Mammary epithelial cell (primary cell): ENCODE measurements around the gene LRRN2.

Experiments used
- CTCF ChIP-seq, 2 donors: IDR thresholded peaks in 1 of 2; conservative IDR thresholded peaks in 1 of 2; 2 replicates each; pipeline ENCODE4 v1.5.1; 2011 to 2012; ENCODE audit warnings: inconsistent platforms in 2 of 2, low read length in 2 of 2, mild to moderate bottlenecking in 2 of 2, control low read depth in 1 of 2, low read depth in 1 of 2; ENCODE audit not compliant: insufficient read depth in 1 of 2; ENCODE audit errors: extremely low read depth in 1 of 2
- EZH2 ChIP-seq: IDR thresholded peaks from 2 replicates; pipeline ENCODE4 v1.6.1; 2012; ENCODE audit warnings: low read length, inconsistent platforms, borderline replicate concordance

- TF ChIP-seq EZH2 (no peak), CTCF (conservative IDR thresholded peaks at IDR 0.05 in 1 of 2, IDR thresholded peaks at IDR 0.05 in 1 of 2; ENCODE audit: extremely low read depth in 1 of 2, insufficient read depth in 1 of 2, low read depth in 1 of 2, low read length in 2 of 2) (no peak)
These were observed 39.9 kb downstream of the LRRN2 start for GRCh38 chr1:204645666-204646065.
